OCI-LY1 (cell line): ENCODE measurements around the gene L3MBTL4.

ENCODE experiments used
- H2AFZ ChIP-seq: fragments of 200-600 bp; sonication (generic), shearing (Covaris generic); 2 replicates; pipeline ENCODE4 v1.6.0; 2014; ENCODE audit warnings: antibody characterized with exemption, mild to moderate bottlenecking, low read length
- H3F3A ChIP-seq: fragments of 200-600 bp; sonication (generic), shearing (Covaris generic); 2 replicates; pipeline ENCODE4 v1.6.0; 2014; ENCODE audit warnings: mild to moderate bottlenecking, antibody characterized with exemption, low read length, moderate library complexity; ENCODE audit not compliant: insufficient read depth
- H3K27ac ChIP-seq: fragments of 200-600 bp; sonication (generic); 2 replicates; pipeline ENCODE4 v1.5.1; 2014; ENCODE audit warnings: low read length, mixed run types, mild to moderate bottlenecking, low read depth; ENCODE audit not compliant: poor library complexity, severe bottlenecking
- H3K27me3 ChIP-seq: fragments of 200-600 bp; sonication (generic); 2 replicates; pipeline ENCODE4 v1.6.0; 2014; ENCODE audit warnings: antibody characterized with exemption, mild to moderate bottlenecking, low read length, moderate library complexity; ENCODE audit not compliant: insufficient read depth
- H3K36me3 ChIP-seq: fragments of 200-600 bp; sonication (generic); 2 replicates; pipeline ENCODE4 v1.6.1; 2014; ENCODE audit warnings: mild to moderate bottlenecking, antibody characterized with exemption, low read length, moderate library complexity, mixed read lengths; ENCODE audit not compliant: insufficient read depth
- H3K4me1 ChIP-seq: fragments of 200-600 bp; sonication (generic); 2 replicates; pipeline ENCODE4 v1.5.1; 2014; ENCODE audit warnings: mild to moderate bottlenecking, low read length, moderate library complexity; ENCODE audit not compliant: insufficient read depth, severe bottlenecking
- H3K4me2 ChIP-seq: fragments of 200-600 bp; sonication (generic), shearing (Covaris generic); 2 replicates; pipeline ENCODE4 v1.6.1; 2014; ENCODE audit warnings: low read length
- H3K4me3 ChIP-seq: fragments of 200-600 bp; sonication (generic); 2 replicates; pipeline ENCODE4 v1.5.1; 2014; ENCODE audit warnings: low read length, low read depth, mild to moderate bottlenecking, mixed read lengths; ENCODE audit not compliant: poor library complexity, severe bottlenecking
- H3K79me2 ChIP-seq: fragments of 200-600 bp; shearing (Covaris generic); 2 replicates; pipeline ENCODE4 v1.6.1; 2016; ENCODE audit warnings: mixed run types, low read length, mixed read lengths; ENCODE audit not compliant: insufficient read depth
- H3K9ac ChIP-seq: fragments of 200-600 bp; sonication (generic), shearing (Covaris generic); 2 replicates; pipeline ENCODE4 v1.6.1; 2014; ENCODE audit warnings: mild to moderate bottlenecking, low read length, mixed read lengths
- H3K9me2 ChIP-seq: fragments of 200-600 bp; sonication (generic), shearing (Covaris generic); 2 replicates; pipeline ENCODE4 v1.6.1; 2014; ENCODE audit warnings: low read depth, mild to moderate bottlenecking, low read length, mixed read lengths
- H3K9me3 ChIP-seq: fragments of 200-600 bp; shearing (Covaris generic); 2 replicates; pipeline ENCODE4 v1.6.1; 2014; ENCODE audit warnings: low read length, mixed read lengths
- H4K20me1 ChIP-seq: fragments of 200-600 bp; sonication (generic), shearing (Covaris generic); 2 replicates; pipeline ENCODE4 v1.6.0; 2016; ENCODE audit warnings: mild to moderate bottlenecking, low read length; ENCODE audit not compliant: insufficient read depth
- CTCF ChIP-seq: fragments of 200-600 bp; sonication (generic), shearing (Covaris generic); IDR thresholded peaks from 2 replicates; pipeline ENCODE4 v1.5.1; 2017; ENCODE audit warnings: mild to moderate bottlenecking, antibody characterized with exemption, low read length, moderate library complexity, mixed read lengths
- EZH2 ChIP-seq: fragments of 200-600 bp; sonication (generic), shearing (Covaris generic); IDR thresholded peaks from 2 replicates; pipeline ENCODE4 v1.8.0; 2017; ENCODE audit warnings: borderline replicate concordance, mixed run types, mild to moderate bottlenecking, antibody characterized with exemption, low read length, moderate library complexity, mixed read lengths

L3MBTL4 gene

GRCh38 chr18:6155707-6156106 lies 259.0 kb downstream of the L3MBTL4 start:
- H3K9me3 ChIP-seq, result no peaks in the 10 kb centered on the region
- H3K27ac ChIP-seq, result no peak overlapping the region
- H3K9ac ChIP-seq, result no peak overlapping the region
- H3K9me2 ChIP-seq, result no peaks in the 10 kb centered on the region
- H3K27me3 ChIP-seq, result no peaks in the 10 kb centered on the region
- H3F3A ChIP-seq, result no peaks in the 10 kb centered on the region
- H2AFZ ChIP-seq, result no peak overlapping the region
- TF ChIP-seq EZH2 (no peak), CTCF (no peak)
- H3K4me3 ChIP-seq, result no peak overlapping the region
- H3K36me3 ChIP-seq, result no peaks in the 10 kb centered on the region
- H3K4me2 ChIP-seq, result no peak overlapping the region
- no peaks in the 10 kb centered on the region for H3K4me1 ChIP-seq
- H3K79me2 ChIP-seq, result no peaks in the 10 kb centered on the region
- H4K20me1 ChIP-seq, result no peaks in the 10 kb centered on the region

- Histone ChIP-seq H3K27me3 (no peaks in the 10 kb centered on the region), H4K20me1 (no peaks in the 10 kb centered on the region), H3F3A (no peaks in the 10 kb centered on the region), H2AFZ (no peak overlapping the region), H3K4me2 (no peak overlapping the region), H3K4me3 (no peak overlapping the region), H3K79me2 (no peaks in the 10 kb centered on the region), H3K9ac (no peak overlapping the region), H3K9me2 (no peaks in the 10 kb centered on the region), H3K9me3 (no peaks in the 10 kb centered on the region), H3K27ac (no peak overlapping the region), H3K4me1 (no peaks in the 10 kb centered on the region), H3K36me3 (no peaks in the 10 kb centered on the region)
- TF ChIP-seq CTCF, result no peak
- no peak for TF ChIP-seq EZH2
Measured at GRCh38 chr18:6150430-6150829, 264.3 kb downstream of the L3MBTL4 start.

GRCh38 chr18:6146307-6146661 lies 268.4 kb downstream of the L3MBTL4 start:
- H3K9me2 ChIP-seq, result no peaks in the 10 kb centered on the region
- H3F3A ChIP-seq, result no peaks in the 10 kb centered on the region
- no peak overlapping the region for H3K4me2 ChIP-seq
- H3K4me1 ChIP-seq, result no peaks in the 10 kb centered on the region
- no peaks in the 10 kb centered on the region for H4K20me1 ChIP-seq
- TF ChIP-seq EZH2, result no peak
- TF ChIP-seq CTCF, result no peak
- no peaks in the 10 kb centered on the region for H3K36me3 ChIP-seq
- no peak overlapping the region for H2AFZ ChIP-seq
- no peaks in the 10 kb centered on the region for H3K79me2 ChIP-seq
- H3K4me3 ChIP-seq, result no peak overlapping the region
- H3K9me3 ChIP-seq, result no peaks in the 10 kb centered on the region
- H3K27me3 ChIP-seq, result no peaks in the 10 kb centered on the region
- no peak overlapping the region for H3K9ac ChIP-seq
- no peak overlapping the region for H3K27ac ChIP-seq
